Hepatocyte (in vitro differentiated cells): ENCODE results near the gene UBAP1.

Experiments
- CTCF ChIP-seq: fragments of 200-600 bp; sonication (generic); IDR thresholded peaks from 2 replicates; pipeline ENCODE4 v1.5.1; 2016; ENCODE audit warnings: antibody characterized with exemption, mild to moderate bottlenecking; ENCODE audit not compliant: poor library complexity
- EZH2 ChIP-seq: fragments of 200-600 bp; sonication (generic); IDR thresholded peaks from 2 replicates; pipeline ENCODE4 v1.6.1; 2016; ENCODE audit warnings: antibody characterized with exemption, mild to moderate bottlenecking, borderline replicate concordance
- EZH2phosphoT487 ChIP-seq: fragments of 200-600 bp; sonication (generic); IDR thresholded peaks from one replicate; pipeline ENCODE4 v1.6.1; 2018; ENCODE audit warnings: antibody characterized with exemption, mild to moderate bottlenecking, low read depth, moderate library complexity; ENCODE audit not compliant: unreplicated experiment, severe bottlenecking

DNA sequence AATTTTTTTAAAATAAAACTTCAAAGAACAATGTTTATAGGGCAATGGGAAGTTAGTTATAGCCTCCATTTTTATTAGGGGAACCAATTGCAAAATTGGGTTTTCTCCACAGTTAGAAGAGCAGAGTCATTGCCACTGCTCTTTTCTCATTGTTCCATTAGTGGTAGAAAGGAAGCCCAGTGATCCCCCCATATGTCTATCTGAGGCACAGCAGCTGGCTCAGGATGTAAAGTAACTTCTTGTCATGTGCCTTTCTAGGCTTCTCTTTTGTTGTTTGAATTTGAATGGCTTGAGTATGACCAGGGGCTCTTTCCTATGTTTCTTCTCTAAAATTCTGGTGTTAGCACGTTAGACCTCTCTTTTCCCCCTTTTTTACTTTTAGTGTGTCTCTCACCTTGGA is 61.2 kb downstream of the UBAP1 start:
- TF ChIP-seq CTCF (no peak), EZH2 (no peak), EZH2phosphoT487 (no peak)
